LoVo (cell line): ENCODE data around the gene C10orf120.

Experiments
- DNase-seq: peaks from one replicate; pipeline ENCODE4 v3.0.0-alpha.2; 2016; ENCODE audit warnings: low spot score

C10orf120 gene

DNA sequence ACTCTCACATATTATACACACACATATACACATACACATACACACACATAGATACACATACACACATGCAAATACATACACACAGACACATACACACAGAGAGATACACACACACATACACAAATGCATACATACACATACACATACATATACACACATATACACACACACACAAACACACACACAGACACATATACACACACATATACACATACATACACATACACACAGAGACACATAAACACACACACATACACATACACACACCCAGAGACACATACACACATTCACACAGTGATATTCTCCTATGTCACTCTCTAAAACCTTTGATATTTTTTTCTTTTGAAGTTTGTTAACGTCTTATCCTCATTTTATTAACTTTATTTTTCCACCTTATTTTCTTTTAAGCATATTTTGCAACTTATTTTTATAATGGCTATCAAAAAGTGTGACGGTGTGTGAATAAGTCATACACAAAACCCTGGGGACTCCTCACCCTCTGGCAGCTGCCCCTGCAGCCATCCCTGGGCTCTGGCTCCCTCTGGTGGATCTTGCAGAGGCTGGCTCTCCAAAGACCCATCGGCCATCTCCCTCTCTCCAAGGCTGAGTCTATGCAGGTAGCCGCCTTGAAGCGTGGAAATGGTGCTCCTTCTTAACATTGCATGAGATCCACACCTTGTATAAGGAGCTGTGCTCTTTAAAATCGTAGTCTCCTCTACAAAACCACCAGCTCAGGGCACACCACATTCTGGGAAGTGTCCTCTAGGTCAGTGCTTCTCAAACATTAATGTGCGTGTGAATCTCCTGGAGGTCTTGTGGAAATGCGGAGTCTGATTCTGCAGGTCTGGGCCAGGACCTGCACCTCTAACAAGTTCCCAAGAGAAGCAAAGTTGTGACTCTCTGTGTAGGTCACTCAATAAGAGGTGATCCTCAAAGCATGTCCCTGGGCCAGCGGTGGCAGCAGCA lies 4.1 kb upstream of the C10orf120 start:
- DNase-seq = peak; percentile 65

DNA sequence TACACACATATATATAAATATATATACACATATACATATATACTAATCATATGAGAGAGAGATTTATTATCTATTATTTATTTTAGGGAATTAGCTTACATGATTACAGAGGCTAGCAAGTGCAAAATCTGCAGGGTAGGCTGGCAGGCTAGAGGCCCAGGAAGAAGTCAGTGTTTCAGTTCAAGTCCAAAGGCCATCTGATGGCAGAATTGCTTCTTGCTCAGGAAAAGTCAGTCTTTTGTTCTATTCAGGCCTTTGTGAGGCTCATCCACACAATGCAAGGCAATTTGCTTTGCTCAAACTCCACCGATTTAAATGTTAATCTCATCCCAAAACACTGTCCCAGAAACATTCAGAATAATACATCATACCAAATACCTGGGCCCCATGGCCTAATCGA lies 2.6 kb upstream of the C10orf120 start:
- DNase-seq = no peak

DNA sequence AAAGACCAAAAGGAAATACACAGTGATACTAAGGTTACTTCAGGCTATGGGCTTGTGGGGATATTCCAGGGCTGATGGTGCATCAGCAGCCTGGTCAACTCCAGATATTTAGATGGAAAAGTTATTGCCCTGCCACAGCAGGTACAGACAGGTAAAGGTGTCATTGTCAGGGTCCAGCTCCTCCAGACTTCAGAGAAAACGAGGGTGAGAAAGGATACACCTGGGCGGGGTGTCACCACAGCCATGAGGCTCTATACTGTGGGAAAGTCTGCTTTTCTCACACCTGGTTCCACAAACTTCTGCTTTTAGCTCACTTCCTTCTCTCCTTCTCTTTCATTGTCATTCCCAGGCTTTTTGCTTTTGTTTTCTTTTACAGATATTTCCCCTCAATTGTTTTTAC lies 2.0 kb upstream of the C10orf120 start:
- DNase-seq = no peak

DNA sequence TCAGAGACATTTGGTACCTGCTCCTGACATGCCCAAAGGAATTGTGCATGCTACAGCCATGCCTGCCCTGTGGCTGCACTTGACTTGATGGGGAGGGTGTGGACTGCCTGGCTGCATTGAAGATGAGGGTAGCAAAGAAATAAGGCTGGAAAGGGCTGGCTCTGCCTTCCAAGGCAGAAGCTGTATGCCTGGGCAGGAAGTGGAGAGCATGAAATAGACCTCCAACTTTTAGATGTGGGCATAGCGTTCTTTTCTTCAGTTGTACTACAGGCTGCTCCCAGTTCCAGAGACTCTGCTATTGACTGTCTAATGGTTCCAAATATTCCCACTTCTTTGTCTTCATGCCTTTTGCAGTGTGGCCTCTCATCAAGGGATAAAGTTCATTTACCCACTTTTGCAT lies 3.0 kb downstream of the C10orf120 start:
- DNase-seq = no peak

DNA sequence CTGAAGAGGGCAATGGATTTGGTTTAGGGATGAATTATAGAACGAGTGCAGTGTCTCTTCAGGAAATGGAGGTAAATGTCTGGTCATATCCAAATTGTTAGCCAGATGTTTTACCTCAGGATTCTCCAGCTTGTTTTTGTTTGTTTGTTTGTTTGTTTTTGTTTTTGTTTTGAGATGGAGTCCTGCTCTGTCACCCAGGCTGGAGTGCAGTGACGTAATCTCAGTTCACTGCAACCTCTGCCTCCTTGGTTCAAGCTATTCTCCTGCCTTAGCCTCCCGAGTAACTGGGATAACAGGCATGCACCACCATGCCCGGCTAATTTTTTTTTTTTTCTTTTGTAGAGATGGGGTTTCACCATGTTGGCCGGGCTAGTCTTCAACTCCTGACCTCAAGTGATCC lies 6.9 kb downstream of the C10orf120 start:
- no peak for DNase-seq

DNA sequence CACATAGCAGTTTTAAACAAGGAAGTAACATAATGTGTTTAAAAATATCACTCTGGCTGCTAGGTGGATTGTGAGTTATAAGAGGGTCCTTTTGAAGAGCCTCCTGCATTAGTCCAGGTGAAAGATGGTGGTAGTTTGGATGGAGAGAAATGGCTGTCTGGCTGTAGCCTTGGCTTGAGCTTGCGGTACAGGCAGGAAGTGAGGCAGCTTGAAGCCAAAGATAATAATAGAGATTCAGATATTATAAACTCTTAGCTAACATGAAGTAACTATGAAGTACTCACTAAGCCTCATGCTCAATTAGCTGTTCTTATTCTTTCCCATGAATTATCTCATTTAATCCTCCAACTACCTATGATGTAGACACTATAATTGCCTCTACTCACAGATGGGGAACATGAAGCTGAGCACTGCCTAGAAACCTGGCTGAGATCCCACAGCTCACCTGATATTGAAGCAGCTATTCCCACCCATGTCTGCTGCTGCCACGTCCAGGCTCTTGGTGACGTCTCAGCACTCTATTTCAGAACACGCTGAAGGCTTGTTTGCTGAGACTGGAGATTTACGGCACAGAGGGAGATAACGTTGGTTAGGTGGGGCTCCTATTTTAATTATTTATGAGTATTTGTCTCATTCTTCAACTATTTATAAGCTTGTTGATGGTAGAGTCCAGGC lies 10.4 kb downstream of the C10orf120 start:
- DNase-seq = no peak

DNA sequence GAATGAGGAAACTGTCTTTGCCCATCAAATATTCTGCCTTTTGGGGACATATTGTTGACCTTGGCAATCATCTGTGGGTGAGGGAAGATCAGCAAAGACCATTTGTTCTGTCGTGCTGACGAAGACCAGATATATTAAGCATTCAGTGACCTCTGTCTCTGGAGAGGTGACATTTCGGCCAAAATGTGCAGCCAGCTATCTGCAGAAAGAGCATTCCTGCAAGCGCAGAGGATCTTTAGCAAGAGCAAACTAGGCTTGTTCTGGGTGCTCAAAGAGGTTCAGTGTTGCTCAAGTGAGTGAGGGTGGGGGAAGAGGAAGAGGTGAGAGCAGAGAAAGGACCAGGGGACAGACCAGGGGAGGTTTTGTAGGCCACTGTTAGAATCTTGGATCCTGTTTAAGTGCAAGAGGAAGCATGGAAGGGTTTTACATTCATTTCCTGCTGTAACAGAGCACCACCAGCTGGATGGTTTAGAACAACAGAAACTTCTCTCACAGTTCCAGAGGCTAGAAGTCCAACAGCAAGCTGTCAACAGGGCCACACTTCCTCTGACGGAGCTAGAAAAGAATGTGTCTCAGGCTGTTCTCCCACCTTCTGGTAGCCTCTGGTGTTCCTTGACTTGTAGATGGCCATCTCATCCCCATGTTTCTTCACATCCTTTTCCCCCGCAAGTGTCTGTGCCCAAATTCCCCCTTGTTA lies 11.2 kb downstream of the C10orf120 start:
- DNase-seq = no peak

DNA sequence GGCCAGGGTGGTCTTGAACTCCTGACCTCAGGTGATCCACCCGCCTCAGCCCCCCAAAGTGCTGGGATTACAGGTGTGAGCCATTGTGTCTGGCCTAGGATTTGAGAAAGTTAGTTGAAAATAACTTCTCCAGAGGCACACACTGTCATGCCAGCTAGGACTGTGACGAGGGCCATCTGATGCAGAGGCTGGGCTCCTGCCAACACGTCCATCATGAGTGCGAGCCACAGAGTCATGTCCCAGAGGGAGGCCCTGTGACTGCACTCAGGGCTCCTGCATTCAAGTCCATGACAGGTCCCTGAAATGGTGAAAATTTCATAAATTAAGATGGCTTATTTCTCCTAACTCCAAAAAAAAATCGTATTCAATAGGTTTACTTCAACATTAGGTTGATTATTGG lies 17.1 kb downstream of the C10orf120 start:
- DNase-seq = no peak

DNA sequence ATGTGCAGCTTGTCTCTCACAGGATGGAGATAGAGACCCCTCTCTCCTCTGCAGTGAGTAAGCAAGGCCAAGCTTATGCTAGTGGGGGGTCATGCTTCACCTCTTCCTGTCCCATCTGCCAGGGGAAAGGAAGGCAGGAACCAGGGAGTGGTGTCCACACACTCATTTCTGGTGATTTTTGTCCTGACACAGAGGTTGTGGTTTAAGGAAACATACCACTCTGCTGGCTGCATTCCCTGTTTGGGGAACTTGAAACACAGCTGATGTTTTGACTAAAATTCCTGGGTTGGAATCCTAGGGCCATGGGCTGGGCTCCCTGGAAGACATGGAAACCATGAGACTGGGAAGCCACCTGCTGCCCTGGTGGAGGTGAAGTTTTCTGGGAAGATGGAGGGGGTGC lies 21.4 kb downstream of the C10orf120 start:
- DNase-seq = no peak

DNA sequence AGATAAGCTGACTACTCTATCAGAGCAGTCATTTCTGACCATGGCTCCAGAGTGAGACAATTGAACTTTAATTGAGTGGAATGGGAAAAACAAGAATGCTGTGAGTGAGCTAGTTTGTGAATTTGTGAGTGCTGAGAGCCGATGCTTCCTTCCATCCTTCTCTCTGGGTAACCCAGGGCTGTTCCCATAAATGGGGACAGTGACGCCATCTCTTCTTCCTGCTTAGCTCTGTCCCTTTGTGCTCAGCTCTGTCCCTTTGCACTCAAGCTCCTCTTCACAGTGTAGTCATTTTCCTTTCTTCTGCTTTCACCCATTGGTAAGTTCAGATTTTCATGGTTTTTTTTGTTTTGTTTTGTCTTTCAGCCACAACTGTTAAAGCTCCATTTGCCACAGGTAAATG lies 24.4 kb downstream of the C10orf120 start:
- DNase-seq = no peak

DNA sequence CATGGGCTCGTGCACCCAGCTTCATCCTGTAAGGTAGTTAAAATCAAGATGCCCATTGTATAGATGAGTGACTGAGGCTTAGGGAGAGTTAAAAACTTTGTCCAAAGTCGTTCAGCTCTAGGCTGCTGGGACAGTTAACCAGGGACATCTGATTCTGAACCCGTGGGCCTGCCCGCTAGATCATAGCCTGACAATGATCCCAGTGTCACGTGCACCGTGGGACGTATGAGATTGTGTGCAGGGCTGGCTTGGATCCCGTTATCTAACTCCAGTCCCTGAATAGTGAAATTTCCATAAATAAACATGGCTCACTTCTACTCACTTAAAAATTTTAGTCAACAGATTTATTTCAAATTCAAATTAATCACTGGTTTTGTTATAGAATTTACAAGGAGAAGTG lies 24.9 kb downstream of the C10orf120 start:
- no peak for DNase-seq

DNA sequence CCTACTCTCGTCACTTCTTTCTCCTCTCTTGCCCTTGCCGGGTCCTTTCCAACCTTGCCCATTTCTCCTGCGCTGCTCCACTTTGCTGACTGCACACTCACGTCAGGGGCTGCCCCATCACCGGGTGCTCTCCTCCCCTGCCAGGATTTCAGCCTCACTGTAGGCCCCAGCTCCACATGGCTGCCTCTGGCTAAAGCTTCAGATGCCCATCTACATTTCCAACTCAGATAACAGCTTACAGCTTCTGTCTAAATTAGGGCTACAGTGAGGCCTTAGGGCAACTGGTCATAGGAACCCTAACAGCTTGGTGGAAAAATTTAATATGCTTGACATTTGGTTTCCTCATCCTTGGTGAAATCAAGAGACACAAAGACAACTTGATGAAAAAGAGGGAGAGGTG lies 25.9 kb downstream of the C10orf120 start:
- no peak for DNase-seq

DNA sequence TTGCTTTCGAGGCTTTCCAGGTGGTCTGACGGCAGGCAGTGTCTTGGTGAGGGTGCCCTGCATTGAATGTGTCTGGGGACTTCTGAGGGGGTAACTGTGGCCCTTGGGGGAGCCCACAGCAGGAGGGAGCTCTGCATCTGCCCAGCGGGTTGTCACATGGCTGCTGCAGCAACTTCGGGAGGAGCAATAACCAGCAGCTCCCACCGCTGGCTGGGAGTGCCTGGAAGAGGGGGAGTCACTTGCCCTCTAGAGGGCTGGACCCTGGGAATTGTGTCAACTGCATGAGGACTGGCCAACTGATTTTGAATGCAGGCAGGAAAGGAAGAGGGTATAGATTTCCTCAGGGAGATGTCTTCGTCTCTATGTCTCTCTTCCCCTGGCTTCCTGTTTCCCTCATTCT lies 26.4 kb downstream of the C10orf120 start:
- DNase-seq = no peak

DNA sequence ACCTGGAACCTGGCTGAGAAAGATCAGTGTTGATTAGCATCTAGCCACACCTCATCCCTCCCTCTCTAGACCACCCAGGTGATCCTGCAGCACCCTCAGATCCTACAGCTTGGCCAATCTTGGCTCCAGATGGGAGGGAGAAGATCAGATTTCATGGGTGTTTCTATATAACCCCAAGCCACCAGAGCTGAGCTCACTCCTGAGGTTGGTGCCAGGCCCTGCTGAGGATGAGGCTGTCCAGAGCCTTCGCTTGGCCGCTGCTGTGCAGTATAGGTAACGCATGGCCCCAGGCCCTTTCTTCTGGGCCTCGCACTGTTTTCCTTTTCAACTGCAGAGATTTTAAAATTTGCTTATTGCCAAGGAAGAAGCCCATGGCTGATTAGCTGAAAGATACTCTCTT lies 27.0 kb downstream of the C10orf120 start:
- DNase-seq = no peak

DNA sequence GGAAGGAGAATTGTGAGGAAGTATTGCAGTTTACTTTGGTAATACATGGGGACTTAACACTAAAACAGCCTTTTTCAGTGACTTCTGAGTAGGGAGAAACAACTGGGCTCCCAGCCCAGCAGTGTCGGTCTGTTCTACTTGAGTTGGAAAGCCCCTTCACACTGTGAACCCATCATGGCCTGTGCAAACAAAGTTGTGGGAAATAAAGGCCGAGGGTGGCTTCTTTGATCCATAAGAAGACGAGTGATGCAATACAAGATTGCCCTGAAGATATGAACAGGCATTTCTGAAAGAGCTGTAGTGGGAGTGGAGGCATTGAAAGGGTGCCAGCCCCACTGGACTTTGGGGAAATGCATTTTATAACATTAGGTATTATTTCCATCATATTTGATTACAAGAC lies 28.3 kb downstream of the C10orf120 start:
- no peak for DNase-seq

DNA sequence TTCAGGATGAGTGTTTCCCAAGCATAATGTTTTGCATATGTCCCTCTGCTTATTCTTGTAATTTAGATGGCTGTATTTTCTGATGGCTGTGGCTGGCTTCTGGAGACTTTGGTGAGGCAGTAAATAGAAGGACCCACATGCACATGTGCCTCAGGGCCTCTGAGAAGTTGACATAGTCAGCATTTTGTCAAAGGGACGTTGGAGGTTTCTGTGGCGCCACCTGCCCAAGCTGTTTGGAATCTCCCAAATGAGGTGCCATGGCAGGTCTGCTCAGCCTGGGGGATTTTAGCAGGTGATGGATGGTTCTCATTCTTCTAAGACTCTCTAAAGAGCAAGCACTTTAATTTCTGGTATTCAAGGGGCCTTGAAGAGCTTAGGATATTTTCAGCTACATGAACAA lies 29.8 kb downstream of the C10orf120 start:
- DNase-seq = no peak

DNA sequence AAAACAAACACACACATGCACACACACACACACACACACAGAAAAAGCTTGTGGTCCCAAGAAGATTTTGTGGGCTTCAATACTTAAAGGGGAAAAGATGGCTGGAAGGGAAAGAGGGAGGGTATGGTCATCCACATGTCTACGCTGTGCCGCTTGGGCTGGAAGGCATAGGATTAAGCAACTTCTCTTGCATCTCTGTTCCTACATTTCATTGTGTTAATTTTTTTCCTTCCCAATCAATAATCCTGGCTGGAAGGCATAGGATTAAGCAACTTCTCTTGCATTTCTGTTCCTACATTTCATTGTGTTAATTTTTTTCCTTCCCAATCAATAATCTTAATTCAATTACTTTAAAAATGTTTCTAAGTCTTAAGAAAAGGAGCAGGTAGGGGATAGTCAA lies 30.6 kb downstream of the C10orf120 start:
- DNase-seq = no peak

DNA sequence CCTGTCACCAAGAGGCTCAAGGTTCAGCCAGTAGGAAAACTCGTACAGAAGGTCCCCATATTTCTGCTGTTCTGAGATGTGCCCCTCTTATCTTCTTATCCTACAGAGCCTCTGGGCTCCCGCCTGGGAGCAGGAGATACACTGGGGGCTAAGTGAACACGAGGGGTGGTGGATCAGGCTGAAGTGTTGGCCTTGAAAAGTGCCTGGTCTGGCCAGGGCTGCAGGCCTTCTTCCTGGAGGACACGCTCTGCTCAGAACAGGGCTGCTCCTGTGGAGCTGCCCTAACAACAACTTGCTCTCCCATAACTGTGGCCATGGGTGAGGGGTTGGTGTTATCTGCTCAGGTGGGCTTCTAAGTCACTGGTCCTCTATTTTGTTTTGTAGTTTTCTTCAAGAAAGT lies 33.7 kb downstream of the C10orf120 start:
- no peak for DNase-seq

DNA sequence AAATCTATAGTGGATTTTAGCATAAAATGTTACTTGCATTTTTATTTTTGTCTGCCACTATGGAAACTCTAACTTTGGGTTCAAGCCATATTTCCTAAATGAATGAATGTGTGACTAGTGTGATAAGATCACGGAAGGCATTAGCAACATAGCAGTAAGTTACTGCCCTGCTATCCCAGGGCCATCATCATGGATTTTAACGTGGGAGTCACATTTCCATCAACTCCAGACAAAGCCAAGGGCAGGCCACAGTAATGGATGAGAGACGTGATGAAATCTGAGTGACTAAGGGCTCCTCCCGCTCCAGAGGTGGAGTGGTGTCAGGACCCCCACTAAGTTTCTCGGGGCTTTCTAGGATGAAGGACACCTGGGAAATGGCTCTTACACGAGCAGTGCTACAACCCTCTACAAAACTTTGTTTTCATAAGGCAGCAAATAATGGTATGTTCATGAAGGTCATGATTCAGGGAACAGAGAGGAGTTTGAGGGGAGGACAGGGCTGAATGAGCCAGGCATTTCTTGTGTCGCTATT lies 34.3 kb downstream of the C10orf120 start:
- no peak for DNase-seq

DNA sequence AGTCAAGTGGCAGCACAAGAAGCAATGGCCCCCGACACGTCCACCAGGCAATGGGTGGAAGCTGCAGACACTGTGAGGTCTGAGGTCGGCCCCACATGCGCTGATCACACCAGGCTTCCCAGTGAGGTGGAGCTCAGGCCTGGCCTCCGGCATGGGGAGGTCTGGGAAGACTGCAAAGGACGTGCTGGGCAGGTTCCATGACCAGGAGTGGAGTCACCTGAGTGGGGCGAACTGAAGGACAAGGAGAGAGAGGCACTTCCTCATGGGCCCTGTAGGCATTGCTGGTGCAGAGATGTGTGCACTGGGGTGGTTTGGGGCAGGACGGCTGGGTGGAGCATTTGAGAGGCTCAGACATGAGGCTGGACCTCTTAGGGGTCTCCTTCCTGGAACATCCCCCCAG lies 35.1 kb downstream of the C10orf120 start:
- DNase-seq = no peak

DNA sequence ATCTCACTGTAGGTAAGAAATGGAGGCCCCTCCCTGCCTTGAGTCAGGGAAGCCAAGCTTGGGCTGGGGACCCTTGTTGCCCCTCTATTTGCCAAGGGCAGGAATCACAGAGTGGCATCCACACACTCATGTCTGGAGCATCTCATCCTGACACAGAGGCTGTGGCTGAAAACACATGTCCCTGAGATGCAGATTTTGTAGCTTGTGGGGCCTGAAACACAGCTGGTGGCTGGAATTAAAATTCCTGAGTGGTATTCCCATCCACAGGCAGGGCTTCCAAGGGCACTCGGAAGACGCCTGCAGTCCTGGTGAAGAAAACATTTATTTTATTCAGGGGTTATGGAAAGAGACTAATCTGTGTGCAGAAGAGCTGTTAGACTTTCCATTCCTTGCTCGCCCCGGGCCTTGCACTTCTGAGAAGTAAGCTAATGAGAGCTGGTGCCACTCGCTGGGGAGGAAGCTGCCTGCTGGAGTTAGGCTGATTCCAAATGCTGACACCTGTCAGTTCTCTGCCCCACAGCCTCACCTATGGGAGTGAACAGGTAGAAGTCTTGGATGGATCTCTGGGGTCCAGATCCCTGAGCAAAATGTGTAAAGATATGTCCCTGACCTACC lies 36.0 kb downstream of the C10orf120 start:
- DNase-seq = no peak

DNA sequence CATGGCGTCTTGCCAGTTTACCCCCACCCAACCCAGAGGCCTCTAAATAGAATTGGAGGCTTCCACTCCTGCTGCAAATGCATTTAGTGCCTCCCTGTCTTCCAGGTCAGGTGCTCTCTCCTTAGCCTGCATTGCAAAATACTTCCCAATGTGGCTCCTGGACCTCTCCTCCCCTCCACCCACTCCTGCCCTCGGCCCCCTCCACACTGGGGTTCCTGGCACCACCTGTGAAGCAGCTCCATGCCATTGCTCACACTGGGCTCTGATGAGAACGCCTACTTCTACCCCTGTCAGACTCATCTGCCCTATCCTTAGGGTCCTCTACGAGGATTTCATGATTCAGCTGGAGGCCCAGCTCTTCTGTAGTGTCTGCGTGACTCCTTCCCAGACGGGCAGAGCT lies 37.4 kb downstream of the C10orf120 start:
- DNase-seq = no peak
